ENCODE measurements around the gene HNRNPA2B1.

HNRNPA2B1 gene

GRCh38 chr7:26141077-26141476 is 59.5 kb downstream of the HNRNPA2B1 start:
- H3K4me3 ChIP-seq (replicated peaks in 1 of 2; ENCODE audit: low read depth in 2 of 2, low read length in 2 of 2) = no peak overlapping the region
- no peak for DNase-seq (ENCODE audit: low read depth in 2 of 2)
- no peak for TF ChIP-seq CTCF (IDR thresholded peaks at IDR 0.05; ENCODE audit: low read depth, low read length)

- no peak overlapping the region for H3K4me3 ChIP-seq (replicated peaks in 1 of 2; ENCODE audit: low read depth in 2 of 2, low read length in 2 of 2)
- no peak for TF ChIP-seq CTCF (IDR thresholded peaks at IDR 0.05; ENCODE audit: low read depth, low read length)
- DNase-seq (ENCODE audit: low read depth in 2 of 2) = no peak
These were observed 60.2 kb downstream of the HNRNPA2B1 start for GRCh38 chr7:26140380-26140779.

Data from cardiac fibroblast (primary cell).